ENCODE data around the gene EML1.
A peak's percentile ranks its signal among the peaks of the same experiment; 100 is the strongest.

The EML1 gene

DNA sequence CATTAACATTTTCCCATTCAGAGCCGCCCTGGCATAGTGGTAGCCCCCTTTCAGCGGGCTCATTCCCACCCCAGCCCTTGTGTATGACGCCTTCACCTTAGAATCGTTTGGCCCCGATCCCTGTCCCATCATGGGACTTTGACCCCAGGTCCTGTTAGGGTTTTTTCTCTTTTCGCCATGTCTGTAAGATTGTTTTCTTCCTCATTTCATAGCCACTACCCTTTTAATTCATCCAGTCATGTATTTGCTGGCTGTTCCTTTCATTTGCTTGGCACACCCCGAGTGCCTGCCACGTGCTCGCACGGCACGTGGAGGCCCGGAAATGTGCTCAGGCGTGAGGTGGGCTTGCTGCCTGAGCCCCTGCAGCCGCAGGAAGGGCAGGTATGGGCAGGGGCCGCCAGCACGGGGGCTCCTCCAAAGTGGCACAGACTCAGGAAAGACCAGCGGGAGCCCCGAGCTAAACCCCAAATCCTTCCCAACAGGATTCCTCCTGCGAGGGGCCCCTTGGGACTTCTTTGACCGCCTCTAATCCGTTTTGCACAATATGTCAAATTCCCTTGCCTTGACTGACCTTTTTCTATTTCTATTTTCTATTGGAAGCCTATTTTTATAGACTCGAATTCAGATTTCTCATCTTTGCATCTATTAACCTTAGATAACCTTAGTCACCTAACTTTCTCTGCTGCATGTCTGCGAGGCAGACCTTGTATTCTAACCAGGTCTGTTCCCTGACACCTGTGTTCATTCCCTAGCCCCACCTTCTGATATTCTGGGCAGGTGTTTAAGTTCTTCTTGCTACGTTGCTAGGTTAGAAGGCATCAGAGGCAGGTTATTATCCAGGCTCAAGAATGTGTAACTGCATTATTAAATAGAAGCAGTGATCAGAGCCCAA is 114.8 kb downstream of the EML1 start:
- DNase-seq (ENCODE audit: low read depth), result no peak

DNA sequence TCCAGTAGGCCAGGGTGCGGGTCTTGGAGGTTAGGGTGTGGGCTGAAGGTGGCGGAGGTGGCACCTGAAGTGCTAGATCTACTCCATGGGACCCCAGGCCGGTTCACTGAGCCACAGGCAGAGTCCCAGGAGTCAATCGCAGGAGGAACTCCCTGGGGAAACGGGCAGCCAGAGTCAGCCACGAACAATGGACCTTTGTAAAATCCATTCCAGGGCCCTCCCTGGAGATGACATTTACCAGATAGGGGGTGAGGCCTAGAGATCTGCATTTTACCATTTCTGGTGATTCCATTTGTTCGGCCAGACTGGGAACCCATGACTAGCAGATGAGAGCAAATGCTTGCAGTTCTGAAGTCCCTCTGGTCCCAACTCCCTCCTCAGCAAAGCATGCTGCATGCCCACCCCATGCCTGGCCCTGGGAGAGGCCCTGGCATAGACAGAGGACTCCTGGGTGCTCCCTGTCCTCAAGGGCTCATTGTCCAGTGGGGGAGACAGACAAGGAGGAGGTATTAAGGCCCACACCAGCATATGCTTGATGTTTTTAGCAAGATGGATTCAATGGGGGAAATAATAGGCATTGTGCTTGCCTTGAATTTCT is 115.5 kb downstream of the EML1 start:
- DNase-seq (ENCODE audit: low read depth), result no peak

DNA sequence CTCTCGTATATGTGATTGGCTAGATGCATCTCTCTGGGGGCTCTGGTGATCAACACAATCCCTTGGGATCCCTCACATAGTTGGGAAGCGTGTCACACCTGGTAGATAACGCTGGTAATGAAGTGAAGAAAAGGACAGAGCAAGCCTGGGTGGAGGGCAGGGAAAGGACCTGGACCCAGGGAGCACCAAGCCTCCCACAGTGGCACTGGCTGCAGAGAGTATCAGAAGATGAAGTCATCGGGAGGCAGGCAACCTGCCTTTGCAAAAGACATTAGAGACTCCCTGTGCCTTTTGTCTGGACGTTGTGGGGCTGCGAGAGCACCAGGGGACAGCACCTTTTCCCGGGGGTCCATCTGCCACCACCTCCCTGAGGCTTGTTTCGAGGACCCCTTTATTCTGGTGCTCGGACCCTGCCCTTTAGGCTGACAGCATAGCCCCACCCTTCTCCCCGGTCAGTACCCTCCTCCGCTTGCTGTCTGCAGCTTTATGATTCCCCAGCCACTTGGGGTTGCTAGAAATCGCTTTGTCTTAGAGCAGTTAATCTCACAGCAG is 116.4 kb downstream of the EML1 start:
- DNase-seq (ENCODE audit: low read depth), result no peak

DNA sequence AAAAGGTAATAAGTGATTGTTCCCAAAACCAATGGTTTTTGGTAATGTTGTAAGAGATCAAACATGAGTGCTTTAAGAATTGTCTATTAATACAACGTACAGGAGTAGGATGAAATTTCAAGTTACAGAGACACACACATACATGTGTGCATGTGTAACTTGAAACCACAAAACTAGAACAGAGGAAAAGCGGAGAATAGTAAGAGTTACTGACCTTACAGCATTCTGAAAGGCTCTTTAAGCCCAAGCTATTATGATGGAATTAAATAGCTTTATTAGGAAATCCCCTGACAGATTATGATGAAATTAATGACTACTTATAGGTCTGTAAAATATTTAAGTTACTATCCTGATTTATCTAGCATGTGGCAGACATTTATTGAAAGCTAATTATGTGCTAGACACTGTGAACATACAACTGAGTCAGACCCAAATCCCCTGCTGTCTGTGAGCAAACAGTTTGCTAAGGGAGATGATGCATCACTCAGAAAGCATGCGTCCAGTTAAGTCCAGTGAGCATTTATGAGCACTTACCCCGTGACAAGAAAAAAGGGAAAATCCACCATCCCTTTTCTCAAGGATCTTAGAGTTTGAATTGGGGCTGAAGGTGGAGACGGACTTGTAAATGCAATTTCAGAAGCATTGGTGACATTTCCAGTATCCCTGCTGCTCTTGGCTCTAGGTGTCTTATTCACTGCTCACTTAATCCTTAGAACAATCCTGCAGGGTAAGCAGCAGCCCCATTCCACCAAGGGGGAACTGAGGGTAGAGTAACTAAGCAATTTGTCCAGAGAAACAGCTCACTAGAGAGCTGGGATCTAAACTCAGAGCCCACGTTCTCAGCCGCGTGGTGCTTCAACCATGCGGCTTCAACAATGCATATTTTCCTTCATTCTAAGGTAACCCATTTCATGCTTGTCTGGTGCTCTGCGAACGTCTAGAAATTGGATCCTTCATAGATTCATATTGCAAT is 117.4 kb downstream of the EML1 start:
- DNase-seq (ENCODE audit: low read depth), result no peak

DNA sequence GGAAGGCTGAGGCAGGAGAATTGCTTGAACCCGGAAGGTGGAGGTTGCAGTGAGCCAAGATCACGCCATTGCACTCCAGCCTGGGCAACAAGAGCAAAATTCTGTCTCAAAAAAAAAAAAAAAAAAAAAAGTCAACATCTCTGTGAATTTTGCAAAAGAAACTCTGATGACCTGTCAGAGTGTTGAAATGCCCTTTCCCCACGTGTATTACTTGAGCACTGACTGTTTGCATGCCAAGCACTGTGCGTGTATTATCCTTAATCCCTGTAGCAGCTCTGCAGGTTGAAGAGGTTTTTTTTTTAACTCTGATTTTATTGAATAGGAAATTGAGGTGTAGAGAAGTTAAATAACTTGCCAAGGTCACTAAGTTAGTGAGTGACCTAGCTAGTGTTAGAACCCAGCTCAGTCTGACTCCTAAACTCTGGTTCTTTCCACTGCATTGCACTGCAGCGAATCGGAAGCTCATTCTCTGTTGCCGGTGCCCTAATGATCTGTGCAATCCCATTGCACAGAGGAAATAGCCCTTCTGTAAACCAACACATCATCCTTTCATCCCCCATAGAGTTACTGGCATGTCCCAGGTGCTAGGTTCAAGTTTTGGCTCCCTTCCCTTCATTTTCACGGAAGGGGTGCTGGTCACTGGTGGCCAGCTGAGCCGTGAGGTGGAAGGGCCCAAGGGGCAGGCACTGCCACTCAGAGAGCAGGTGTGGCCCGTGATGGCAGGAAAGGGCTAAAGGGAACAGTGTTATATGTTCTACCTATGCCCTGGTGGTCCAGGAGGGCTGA is 122.3 kb downstream of the EML1 start:
- no peak for DNase-seq (ENCODE audit: low read depth)

DNA sequence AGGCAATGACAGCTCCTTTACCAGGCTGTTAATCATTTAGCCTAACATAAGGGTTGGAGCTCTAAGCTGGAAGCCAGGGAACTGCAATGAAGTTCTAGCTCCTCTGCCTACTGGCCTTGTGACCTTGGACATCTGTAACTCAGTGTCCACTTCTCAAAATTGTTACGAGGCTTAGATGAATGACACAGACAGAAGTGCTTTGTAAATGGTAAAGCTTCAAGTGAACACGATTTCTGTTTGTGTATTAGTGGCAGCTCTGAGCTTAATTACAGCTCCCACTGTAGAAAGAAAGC is 122.8 kb downstream of the EML1 start:
- DNase-seq (ENCODE audit: low read depth), result no peak

DNA sequence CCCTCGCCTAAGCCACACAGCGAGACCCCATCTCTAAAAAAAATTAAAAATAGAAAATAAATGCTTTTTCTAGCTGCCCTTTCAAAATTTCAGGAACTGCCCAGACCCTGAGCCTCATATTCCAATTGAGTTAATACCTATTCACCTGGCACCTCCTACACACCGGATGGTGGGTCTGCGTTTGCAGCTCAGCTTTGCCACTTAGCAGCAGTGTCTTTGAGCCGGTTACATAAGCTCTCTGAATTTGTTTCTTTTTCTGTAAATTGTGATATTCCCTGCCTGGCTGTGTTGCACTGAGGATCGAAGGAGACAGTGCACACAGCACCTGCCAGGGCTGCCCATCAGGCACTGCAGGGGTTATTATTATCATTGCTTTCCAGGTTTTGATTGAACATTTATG is 125.6 kb downstream of the EML1 start:
- DNase-seq (ENCODE audit: low read depth), result no peak

DNA sequence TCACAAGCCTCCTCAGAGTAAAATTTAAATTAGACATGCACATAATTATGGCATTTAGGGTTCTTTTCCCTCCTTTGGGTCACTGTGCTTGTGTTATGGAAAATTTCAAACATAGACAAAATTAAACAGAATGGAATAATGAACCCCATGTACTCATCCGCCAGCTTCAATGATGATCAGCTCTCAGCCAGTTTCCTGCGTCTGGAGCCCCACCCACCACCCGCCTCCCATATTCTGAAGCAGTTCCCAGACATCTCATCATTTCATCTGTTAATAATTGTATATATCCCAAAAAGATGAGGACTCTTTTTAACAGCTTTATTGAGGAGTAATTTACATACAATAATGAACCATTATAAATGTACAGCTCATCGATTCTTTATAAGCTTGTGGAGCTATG is 128.2 kb downstream of the EML1 start:
- no peak for DNase-seq (ENCODE audit: low read depth)

DNA sequence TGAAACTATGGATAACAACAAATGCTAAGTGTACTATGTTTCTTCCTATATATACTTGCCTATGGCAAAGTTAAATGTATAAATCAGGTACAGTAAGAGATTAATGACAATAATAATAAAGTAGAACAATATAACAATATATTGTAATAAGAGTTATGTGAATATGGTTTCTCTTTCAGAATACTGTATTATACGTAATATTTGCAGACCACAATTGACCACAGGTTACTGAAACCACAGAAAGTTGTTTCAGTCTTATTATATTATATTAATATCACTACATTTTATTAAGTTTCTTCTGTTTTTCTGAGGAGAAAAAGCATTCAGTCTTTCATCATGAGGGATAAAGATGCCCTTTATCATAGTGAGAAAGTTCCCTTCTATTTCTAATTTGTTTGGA is 131.2 kb downstream of the EML1 start:
- no peak for DNase-seq (ENCODE audit: low read depth)

DNA sequence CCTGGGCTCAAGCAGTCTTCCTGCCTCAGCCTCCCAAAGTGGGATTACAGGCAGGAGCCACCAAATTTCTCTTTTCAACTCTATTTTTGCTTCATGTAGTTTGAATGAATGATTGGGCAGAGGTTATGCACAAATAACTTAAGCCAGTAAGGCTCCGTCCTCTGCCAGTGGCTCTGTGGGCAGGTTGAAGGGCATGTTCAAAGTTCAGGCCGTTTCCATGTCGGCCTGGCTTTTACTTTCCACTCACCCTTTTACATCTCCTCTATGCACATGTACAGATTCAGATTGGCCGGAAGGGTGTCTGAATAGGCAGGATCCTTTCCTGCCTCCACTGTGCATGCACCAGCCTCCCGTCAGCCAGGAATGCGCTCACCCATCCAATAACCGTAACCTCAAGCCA is 132.3 kb downstream of the EML1 start:
- DNase-seq (ENCODE audit: low read depth), result no peak

DNA sequence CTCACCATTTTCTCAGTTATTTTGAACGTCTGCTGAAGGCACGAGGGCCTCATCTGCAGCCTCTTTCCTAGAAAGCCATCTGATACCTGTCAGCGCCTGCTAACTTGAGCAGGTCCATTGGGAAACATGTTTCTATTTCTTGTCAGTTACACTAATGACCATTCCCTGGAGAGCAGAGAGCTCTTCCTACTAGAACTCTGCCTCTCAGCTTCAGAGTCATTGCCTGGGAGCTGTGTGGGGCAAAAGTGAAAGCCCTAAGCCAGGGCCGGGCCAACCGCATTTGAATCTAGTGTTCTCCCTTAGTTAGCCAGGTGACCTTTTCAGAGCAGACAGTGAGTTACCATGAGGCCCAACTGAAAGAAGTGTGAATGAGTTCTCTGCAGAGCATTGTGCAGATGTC is 135.8 kb downstream of the EML1 start:
- DNase-seq (ENCODE audit: low read depth), result no peak

DNA sequence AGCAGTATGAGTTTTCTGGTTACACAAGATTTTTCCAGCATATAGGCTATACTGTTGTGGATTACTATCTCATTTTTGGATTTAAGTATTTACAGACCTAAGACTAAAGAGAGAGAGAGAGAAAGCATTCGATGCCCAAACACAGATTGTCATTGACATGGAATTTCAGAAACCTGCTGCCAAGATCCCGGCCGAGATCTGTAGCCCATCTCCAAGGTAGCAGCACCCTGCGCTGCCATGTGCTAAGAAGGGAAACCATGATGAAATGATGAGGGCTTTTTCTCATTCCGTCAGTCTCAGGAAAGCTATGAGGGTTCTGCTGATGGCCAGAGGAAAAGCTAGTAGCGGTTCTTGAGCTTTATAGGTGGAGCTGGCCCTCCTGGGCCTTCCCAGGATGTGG is 136.4 kb downstream of the EML1 start:
- no peak for DNase-seq (ENCODE audit: low read depth)

DNA sequence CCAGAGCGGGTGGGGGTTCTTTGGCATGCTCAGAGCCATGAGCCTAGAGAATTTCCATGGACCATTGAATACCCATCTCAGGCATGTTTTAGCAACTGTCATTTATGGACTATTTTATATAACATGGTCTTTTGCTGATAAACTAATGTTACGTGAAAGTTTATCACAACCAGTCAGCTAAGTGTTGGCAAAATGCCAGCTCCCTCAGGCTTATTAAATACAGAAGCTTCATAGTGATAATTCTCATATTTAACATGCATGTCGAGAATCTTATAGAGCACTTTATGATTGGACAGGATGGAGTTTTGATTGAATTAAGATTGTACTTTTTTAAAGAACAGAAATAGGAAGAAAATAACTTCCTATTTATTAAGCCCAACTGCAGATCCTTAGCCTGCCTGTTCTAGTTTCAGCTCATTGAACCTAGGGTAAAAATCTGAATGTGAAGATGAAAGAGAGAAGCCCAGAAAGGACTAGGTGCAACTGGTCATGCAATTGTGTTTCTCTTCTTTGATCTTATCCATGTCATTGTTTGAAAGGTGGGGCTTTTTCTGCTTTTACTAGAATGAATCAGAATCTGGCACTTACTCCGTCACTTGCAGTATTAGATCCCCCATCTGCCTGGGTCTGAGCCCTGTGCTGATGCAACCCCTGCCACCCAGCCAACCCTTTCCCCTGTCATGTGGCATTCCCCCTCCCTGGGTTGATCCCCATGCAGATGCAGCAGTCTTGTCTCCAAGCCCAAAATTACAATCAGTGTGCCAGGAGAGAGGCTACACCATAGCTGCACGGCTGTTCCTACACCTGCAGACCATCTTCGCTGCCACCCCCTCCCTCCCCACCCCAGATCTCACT is 137.4 kb downstream of the EML1 start:
- DNase-seq (ENCODE audit: low read depth), result peak; percentile 30

DNA sequence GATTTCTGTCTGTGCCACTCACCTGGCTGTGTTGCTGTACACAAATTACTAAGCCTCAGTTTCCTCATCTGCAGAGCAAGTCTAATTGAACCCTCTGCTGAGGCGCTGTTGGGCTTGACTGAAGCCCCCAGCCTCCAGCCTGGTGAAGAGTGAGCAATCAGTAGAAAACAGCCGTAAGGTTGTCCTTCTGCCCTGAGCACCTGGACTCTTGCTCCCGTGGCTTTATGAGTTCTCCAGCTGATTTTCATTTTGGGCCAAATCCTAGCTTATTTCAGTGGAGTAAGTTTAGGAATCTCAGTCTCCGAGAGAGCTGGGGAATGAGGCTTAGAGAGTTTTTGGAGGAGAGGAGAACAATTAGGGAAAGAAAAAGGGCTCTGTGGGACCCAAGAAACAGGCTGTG is 138.1 kb downstream of the EML1 start:
- DNase-seq (ENCODE audit: low read depth), result no peak

DNA sequence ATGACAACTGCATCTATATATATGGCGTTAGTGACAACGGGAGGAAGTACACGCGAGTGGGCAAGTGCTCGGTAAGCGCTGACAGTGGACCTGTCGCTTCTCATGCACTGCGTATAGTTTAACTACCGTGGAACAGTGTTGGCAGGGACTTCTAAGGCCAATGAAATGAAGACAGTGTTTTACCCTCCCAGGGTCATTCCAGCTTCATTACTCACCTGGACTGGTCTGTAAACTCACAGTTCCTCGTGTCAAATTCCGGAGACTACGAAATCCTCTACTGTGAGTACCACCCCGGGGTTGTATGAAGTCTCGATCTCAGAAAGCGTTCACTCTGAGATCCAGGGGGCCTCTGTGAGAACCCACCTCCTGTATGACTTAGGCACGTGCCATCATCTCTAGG is 142.8 kb downstream of the EML1 start:
- no peak for DNase-seq (ENCODE audit: low read depth)

DNA sequence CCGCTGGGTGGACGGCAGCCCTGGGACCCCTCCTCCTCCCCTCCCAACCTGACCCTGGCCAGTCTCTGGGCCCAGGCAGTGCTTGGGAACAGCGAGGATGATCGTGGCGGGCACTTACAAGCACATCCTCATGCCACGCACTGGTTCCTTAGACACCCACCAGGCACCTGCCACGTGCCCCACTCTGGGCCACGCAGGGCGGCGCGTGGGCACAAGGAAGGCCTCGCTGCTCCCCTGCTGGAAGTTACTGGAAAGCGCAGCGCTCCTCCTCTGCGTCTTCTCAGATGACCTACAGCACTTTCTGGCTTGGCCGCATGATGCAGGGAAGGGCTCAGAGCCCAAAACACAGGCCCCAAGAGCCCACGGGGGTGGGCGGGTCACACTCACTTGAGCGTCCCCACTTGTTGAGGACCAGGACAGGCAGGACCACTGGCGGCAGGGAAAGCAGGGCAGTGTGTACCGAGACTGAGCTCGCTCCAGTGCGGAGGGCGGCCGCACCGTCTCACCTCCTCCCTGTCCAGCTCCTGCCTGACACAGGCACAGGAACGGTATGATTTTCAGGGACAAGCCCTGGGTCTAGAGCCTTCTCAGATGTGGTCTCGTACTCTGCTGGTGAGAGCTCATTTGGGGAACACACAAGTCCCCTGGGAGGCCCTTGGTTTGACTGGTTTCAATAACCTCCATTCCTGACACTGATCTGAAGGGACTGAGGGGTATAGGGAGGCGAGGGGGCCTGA is 143.7 kb downstream of the EML1 start:
- DNase-seq (ENCODE audit: low read depth), result no peak

DNA sequence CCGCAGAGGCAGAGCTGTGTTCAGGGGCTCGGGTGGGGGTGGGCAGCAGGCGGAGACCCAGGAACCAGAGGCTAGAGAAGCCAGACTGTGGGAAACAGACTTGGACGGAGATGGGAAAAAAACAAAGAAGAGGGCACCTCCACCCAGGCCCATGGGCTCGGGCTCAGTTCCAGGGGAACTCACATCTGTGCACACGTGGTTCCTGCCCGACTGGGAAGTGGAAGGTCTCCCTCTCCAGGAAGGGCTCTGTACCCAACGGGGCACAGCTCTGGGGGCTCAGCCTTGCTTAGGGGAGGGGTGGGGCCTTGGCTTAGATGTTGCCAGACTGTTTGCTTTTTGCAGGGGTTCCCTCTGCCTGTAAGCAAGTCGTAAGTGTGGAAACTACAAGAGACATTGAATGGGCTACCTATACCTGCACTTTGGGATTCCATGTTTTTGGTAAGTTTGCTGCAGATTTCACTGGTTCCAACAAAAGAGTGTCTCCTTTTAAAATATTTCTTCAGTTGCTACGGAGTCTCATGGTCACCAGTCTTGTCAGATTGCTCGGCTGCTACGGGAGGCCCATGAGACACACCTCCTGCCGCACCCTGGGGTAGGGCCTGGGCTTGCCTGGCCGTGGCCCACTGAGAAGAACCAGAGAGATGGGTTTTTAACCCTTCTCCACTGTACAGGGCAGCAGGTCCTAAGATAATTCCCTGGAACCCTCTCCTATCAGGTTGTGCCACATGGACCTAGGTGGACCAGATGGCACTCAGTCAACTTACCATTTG is 144.4 kb downstream of the EML1 start:
- DNase-seq (ENCODE audit: low read depth), result no peak

DNA sequence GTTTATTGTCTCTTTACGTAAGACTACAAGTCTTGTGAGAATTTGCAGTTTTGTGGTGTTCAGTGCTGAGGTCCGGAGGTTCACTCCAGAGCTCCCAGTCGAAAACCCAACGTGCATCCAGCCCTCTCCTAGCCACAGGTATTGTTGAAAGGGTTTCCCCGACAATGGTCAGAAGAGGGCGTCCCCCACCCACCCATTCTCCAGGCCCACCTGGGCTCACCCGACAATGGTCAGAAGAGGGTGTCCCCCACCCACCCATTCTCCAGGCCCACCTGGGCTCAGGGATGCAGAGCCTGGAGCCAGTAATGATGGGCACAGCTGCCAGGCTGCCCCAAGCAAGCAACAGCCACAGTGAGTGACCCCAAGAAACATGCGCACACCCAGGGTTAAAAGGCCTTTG is 145.2 kb downstream of the EML1 start:
- no peak for DNase-seq (ENCODE audit: low read depth)

DNA sequence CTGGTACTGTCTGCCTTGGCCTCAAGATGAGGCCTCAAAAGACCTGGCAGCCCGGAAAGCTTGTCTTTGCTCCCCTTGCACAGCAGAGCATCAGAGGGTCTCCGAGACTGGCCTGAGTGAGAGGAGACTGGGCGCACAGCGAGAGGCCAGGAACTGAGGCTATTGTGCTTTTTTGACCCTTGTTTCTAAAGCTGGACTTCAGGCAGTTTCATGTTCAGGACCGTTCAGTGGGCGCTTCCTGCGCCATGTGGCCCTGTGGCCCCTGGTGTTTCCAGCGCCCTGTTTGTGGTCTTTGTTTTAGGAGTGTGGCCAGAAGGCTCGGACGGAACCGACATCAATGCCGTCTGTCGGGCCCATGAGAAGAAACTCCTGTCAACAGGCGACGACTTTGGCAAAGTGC is 145.7 kb downstream of the EML1 start:
- DNase-seq (ENCODE audit: low read depth), result no peak

Measured in activated T-cell treated with anti-CD3 and anti-CD28 coated beads for 48 hours (primary cell).